ENCODE results near the gene NCKIPSD. TPM values are rescaled to one million over a fixed set of nuclear protein-coding genes. Genes with fewer than 3 reads are reported as not detected.

NCKIPSD gene
- total and polyA plus RNA-seq, 2 donors (not counting 3 experiments of a cell fraction or from before 2014, with no cell fraction given) = 12.8 to 19.1 TPM

GRCh38 chr3:48681974-48682610, 3.6 kb downstream of the NCKIPSD start:
- H3K9ac ChIP-seq (replicated peaks; ENCODE audit: extremely low read depth, insufficient read depth, low read length) = no peak overlapping the region
- H3K79me2 ChIP-seq (ENCODE audit: control insufficient read depth, insufficient read depth, low read length) = peaks cover 2% of the 10 kb centered on the region
- DNase-seq (ENCODE audit: low read depth, low spot score) (no peak), FAIRE-seq (no peak)
- intact Hi-C loops (cut with micrococcal nuclease) = no loop called here
- H3K9me3 ChIP-seq (replicated peaks; ENCODE audit: control insufficient read depth, insufficient read depth, low read length) = no peaks in the 10 kb centered on the region
- H3K4me2 ChIP-seq (ENCODE audit: insufficient read depth, low read length) = no peak overlapping the region
- no peak overlapping the region for H3K27ac ChIP-seq (ENCODE audit: insufficient read depth, low read depth, low read length)
- peaks cover 14% of the 10 kb centered on the region for H3K4me1 ChIP-seq (ENCODE audit: control insufficient read depth, extremely low read depth, insufficient read depth, low read length)
- BruUV-seq (replicated peaks) = no TSS peak
- ChIA-PET POLR2A (no interaction called here), CTCF (interaction anchor here (1.3 kb wide), 1 partner anchor 24 kb away, joined by 3 read pairs; no protein-coding TSS in a partner anchor)
- peaks cover 2 to 12% of the 10 kb centered on the region in 2 experiments for H3K36me3 ChIP-seq (ENCODE audit: control insufficient read depth in 2 of 2, extremely low read depth in 1 of 2, insufficient read depth in 2 of 2, low read length in 2 of 2)
- H4K20me1 ChIP-seq (replicated peaks; ENCODE audit: control insufficient read depth, extremely low read depth, insufficient read depth, low read length) = no peaks in the 10 kb centered on the region
- no peak overlapping the region for H3K4me3 ChIP-seq (replicated peaks in 1 of 3; ENCODE audit: insufficient read depth in 1 of 3, low read depth in 1 of 3, low read length in 3 of 3)
- TF ChIP-seq FOS (IDR thresholded peaks at IDR 0.05; ENCODE audit: borderline replicate concordance, insufficient read depth, low read length) (no peak), MYC (IDR thresholded peaks at IDR 0.05; ENCODE audit: low read depth, low read length) (no peak), POLR2A (IDR thresholded peaks at IDR 0.05; ENCODE audit: low read depth, low read length) (no peak), JUN (IDR thresholded peaks at IDR 0.05; ENCODE audit: borderline replicate concordance, insufficient read depth, insufficient read length, low read depth) (no peak), EZH2 (IDR thresholded peaks at IDR 0.05; ENCODE audit: borderline replicate concordance, low read depth, low read length, severe bottlenecking) (no peak), GATA2 (IDR thresholded peaks at IDR 0.05; ENCODE audit: insufficient read depth, insufficient read length, low read depth, low read length) (no peak), POLR2AphosphoS5 (IDR thresholded peaks at IDR 0.05; ENCODE audit: insufficient read depth, low read depth, low read length) (no peak)
- TF ChIP-seq, protein P1, sequence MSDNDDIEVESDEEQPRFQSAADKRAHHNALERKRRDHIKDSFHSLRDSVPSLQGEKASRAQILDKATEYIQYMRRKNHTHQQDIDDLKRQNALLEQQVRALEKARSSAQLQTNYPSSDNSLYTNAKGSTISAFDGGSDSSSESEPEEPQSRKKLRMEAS (IDR thresholded peaks at IDR 0.05; ENCODE audit: insufficient read depth, insufficient read length) = no peak
- TF ChIP-seq, protein P2, sequence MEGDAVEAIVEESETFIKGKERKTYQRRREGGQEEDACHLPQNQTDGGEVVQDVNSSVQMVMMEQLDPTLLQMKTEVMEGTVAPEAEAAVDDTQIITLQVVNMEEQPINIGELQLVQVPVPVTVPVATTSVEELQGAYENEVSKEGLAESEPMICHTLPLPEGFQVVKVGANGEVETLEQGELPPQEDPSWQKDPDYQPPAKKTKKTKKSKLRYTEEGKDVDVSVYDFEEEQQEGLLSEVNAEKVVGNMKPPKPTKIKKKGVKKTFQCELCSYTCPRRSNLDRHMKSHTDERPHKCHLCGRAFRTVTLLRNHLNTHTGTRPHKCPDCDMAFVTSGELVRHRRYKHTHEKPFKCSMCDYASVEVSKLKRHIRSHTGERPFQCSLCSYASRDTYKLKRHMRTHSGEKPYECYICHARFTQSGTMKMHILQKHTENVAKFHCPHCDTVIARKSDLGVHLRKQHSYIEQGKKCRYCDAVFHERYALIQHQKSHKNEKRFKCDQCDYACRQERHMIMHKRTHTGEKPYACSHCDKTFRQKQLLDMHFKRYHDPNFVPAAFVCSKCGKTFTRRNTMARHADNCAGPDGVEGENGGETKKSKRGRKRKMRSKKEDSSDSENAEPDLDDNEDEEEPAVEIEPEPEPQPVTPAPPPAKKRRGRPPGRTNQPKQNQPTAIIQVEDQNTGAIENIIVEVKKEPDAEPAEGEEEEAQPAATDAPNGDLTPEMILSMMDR (IDR thresholded peaks at IDR 0.05; ENCODE audit: extremely low read depth in 1 of 2, insufficient read depth in 1 of 2, low read depth in 1 of 2, low read length in 2 of 2) = no peak
- H3K27me3 ChIP-seq (ENCODE audit: control insufficient read depth in 2 of 2, insufficient read depth in 2 of 2, low read length in 2 of 2) = no peaks in the 10 kb centered on the region
- dilution Hi-C loops (cut with MboI; ENCODE audit: extremely low pct_ligation_motif_present, low sequenced_read_pairs) = no loop called here
- no peaks in the 10 kb centered on the region for H3K9me1 ChIP-seq (replicated peaks; ENCODE audit: control insufficient read depth, extremely low read depth, insufficient read depth, low read length)
- H2AFZ ChIP-seq (ENCODE audit: low read depth, low read length) = no peak overlapping the region

Measured in endothelial cell of umbilical vein (primary cell).